Dendritic cell treated with granulocyte-macrophage colony-stimulating factor and Interleukin-4, amounts not matched to agents 40 ng/mL and 50 ng/mL, for 4 days (primary cell): ENCODE data around the gene P4HA3.
A peak's percentile ranks its signal among the peaks of the same experiment; 100 is the strongest.
"Not testable (repeated sequence)": the region's sequence is repeated elsewhere in the genome, so short reads cannot be mapped to it uniquely, and the experiment has no call there.

Experiments used
- H3K27ac Mint-ChIP-seq: one replicate; pipeline ENCODE4 v1.8.0; 2022; ENCODE audit warnings: mild to moderate bottlenecking, mixed read lengths
- H3K27me3 Mint-ChIP-seq: one replicate; pipeline ENCODE4 v1.8.0; 2022; ENCODE audit warnings: mild to moderate bottlenecking, mixed read lengths
- H3K36me3 Mint-ChIP-seq: one replicate; pipeline ENCODE4 v1.8.0; 2022; ENCODE audit warnings: low read depth, mixed read lengths
- H3K4me1 Mint-ChIP-seq: one replicate; pipeline ENCODE4 v1.8.0; 2022; ENCODE audit warnings: low read depth, mixed read lengths
- H3K4me3 Mint-ChIP-seq: one replicate; pipeline ENCODE4 v1.8.0; 2022; ENCODE audit warnings: mild to moderate bottlenecking, moderate library complexity, mixed read lengths
- H3K9me3 Mint-ChIP-seq: one replicate; pipeline ENCODE4 v1.8.0; 2022; ENCODE audit warnings: mixed read lengths
- intact Hi-C: fragments of 100-400 bp; cut with micrococcal nuclease; formaldehyde crosslinking; loops from one replicate; pipeline ENCODE4 v1.15.0; 2022

Gene P4HA3

GRCh38 chr11:74311352-74311926, at the start of gene P4HA3:
Gene P4HA3 (minus strand): TSS chr11:74311640. CDS start chr11:74311611, 29 bp downstream.
- Mint-ChIP-seq H3K36me3 (no peaks in the 10 kb centered on the region), H3K4me3 (peak within 1 kb of the TSS; percentile 79), H3K27me3 (peaks cover 27% of the 10 kb centered on the region), H3K9me3 (peaks cover 7% of the 10 kb centered on the region), H3K4me1 (peaks cover 21% of the 10 kb centered on the region), H3K27ac (peak within 1 kb of the TSS; percentile 69)
- intact Hi-C loops = no loop called here

GRCh38 chr11:74357449-74357848, 46.0 kb upstream of the P4HA3 start:
- Mint-ChIP-seq H3K36me3 (peaks cover 30% of the 10 kb centered on the region), H3K4me3 (no peak overlapping the region), H3K9me3 (peaks cover 13% of the 10 kb centered on the region), H3K27me3 (no peaks in the 10 kb centered on the region), H3K27ac (no peak overlapping the region), H3K4me1 (no peaks in the 10 kb centered on the region)
- intact Hi-C loops = no loop called here

GRCh38 chr11:74355626-74356025, 44.2 kb upstream of the P4HA3 start:
- Mint-ChIP-seq H3K4me1 (no peaks in the 10 kb centered on the region), H3K4me3 (no peak overlapping the region), H3K27me3 (no peaks in the 10 kb centered on the region), H3K27ac (no peak overlapping the region), H3K9me3 (peaks cover 6% of the 10 kb centered on the region), H3K36me3 (peaks cover 12% of the 10 kb centered on the region)
- intact Hi-C loops = no loop called here

GRCh38 chr11:74354036-74354435, 42.6 kb upstream of the P4HA3 start:
- H3K4me3 Mint-ChIP-seq = no peak overlapping the region
- H3K36me3 Mint-ChIP-seq = peaks cover 5% of the 10 kb centered on the region
- no peaks in the 10 kb centered on the region for H3K4me1 Mint-ChIP-seq
- H3K27me3 Mint-ChIP-seq = no peaks in the 10 kb centered on the region
- no peak overlapping the region for H3K27ac Mint-ChIP-seq
- intact Hi-C loops = no loop called here
- H3K9me3 Mint-ChIP-seq = no peaks in the 10 kb centered on the region

GRCh38 chr11:74347381-74347780, 35.9 kb upstream of the P4HA3 start:
- Mint-ChIP-seq H3K9me3 (no peaks in the 10 kb centered on the region), H3K27me3 (no peaks in the 10 kb centered on the region), H3K27ac (no peak overlapping the region)

GRCh38 chr11:74345420-74345819, 34.0 kb upstream of the P4HA3 start:
- Mint-ChIP-seq H3K27me3 (no peaks in the 10 kb centered on the region), H3K4me1 (no peaks in the 10 kb centered on the region), H3K4me3 (no peak overlapping the region), H3K27ac (no peak overlapping the region), H3K36me3 (no peaks in the 10 kb centered on the region), H3K9me3 (no peaks in the 10 kb centered on the region)
- intact Hi-C loops = no loop called here

More at GRCh38 chr11:74347381-74347780, 35.9 kb upstream of the P4HA3 start:
- Mint-ChIP-seq H3K36me3 (no peaks in the 10 kb centered on the region), H3K4me1 (no peaks in the 10 kb centered on the region), H3K4me3 (no peak overlapping the region)
- intact Hi-C loops = no loop called here

GRCh38 chr11:74341921-74342320, 30.5 kb upstream of the P4HA3 start:
- Mint-ChIP-seq H3K27ac (no peak overlapping the region), H3K27me3 (no peaks in the 10 kb centered on the region), H3K9me3 (no peaks in the 10 kb centered on the region), H3K36me3 (no peaks in the 10 kb centered on the region), H3K4me3 (no peak overlapping the region), H3K4me1 (no peaks in the 10 kb centered on the region)
- intact Hi-C loops = no loop called here

- Mint-ChIP-seq H3K27me3 (no peaks in the 10 kb centered on the region), H3K9me3 (no peaks in the 10 kb centered on the region), H3K4me1 (no peaks in the 10 kb centered on the region), H3K36me3 (no peaks in the 10 kb centered on the region), H3K27ac (no peak overlapping the region), H3K4me3 (no peak overlapping the region)
- intact Hi-C loops = no loop called here
These were observed 28.2 kb upstream of the P4HA3 start for GRCh38 chr11:74339619-74340018.

GRCh38 chr11:74338963-74339362, 27.5 kb upstream of the P4HA3 start:
- H3K36me3 Mint-ChIP-seq = no peaks in the 10 kb centered on the region
- H3K4me1 Mint-ChIP-seq = no peaks in the 10 kb centered on the region
- intact Hi-C loops = no loop called here
- H3K9me3 Mint-ChIP-seq = no peaks in the 10 kb centered on the region
- no peak overlapping the region for H3K27ac Mint-ChIP-seq
- H3K4me3 Mint-ChIP-seq = no peak overlapping the region
- no peaks in the 10 kb centered on the region for H3K27me3 Mint-ChIP-seq

- Mint-ChIP-seq H3K9me3 (no peaks in the 10 kb centered on the region), H3K4me3 (no peak overlapping the region), H3K27me3 (no peaks in the 10 kb centered on the region), H3K27ac (no peak overlapping the region), H3K4me1 (no peaks in the 10 kb centered on the region), H3K36me3 (no peaks in the 10 kb centered on the region)
- intact Hi-C loops = no loop called here
These were observed 21.8 kb upstream of the P4HA3 start for GRCh38 chr11:74333193-74333592.

GRCh38 chr11:74332291-74332690, 20.9 kb upstream of the P4HA3 start:
- Mint-ChIP-seq H3K27ac (no peak overlapping the region), H3K27me3 (no peaks in the 10 kb centered on the region), H3K4me1 (no peaks in the 10 kb centered on the region), H3K9me3 (no peaks in the 10 kb centered on the region), H3K4me3 (no peak overlapping the region), H3K36me3 (no peaks in the 10 kb centered on the region)
- intact Hi-C loops = no loop called here

- intact Hi-C loops, H3K4me3 Mint-ChIP-seq, H3K27me3 Mint-ChIP-seq, H3K9me3 Mint-ChIP-seq, H3K27ac Mint-ChIP-seq, H3K4me1 Mint-ChIP-seq, H3K36me3 Mint-ChIP-seq: not testable (repeated sequence)
These were observed 19.6 kb upstream of the P4HA3 start for GRCh38 chr11:74331000-74331399.

- Mint-ChIP-seq H3K27me3 (peaks cover under 1% of the 10 kb centered on the region), H3K36me3 (no peaks in the 10 kb centered on the region)
- intact Hi-C loops = no loop called here
These were observed 18.8 kb upstream of the P4HA3 start for GRCh38 chr11:74330075-74330858.

GRCh38 chr11:74327076-74327475, 15.6 kb upstream of the P4HA3 start:
- Mint-ChIP-seq H3K27ac (no peak overlapping the region), H3K4me3 (no peak overlapping the region), H3K27me3 (peaks cover 6% of the 10 kb centered on the region), H3K36me3 (no peaks in the 10 kb centered on the region), H3K9me3 (no peaks in the 10 kb centered on the region), H3K4me1 (peaks cover 2% of the 10 kb centered on the region)
- intact Hi-C loops = no loop called here

More at GRCh38 chr11:74330075-74330858, 18.8 kb upstream of the P4HA3 start:
- Mint-ChIP-seq H3K9me3 (no peaks in the 10 kb centered on the region), H3K4me3 (no peak overlapping the region), H3K27ac (no peak overlapping the region), H3K4me1 (no peaks in the 10 kb centered on the region)

- intact Hi-C loops = no loop called here
- Mint-ChIP-seq H3K27ac (no peak overlapping the region), H3K36me3 (no peaks in the 10 kb centered on the region), H3K4me3 (no peak overlapping the region), H3K4me1 (peaks cover 6% of the 10 kb centered on the region), H3K27me3 (peaks cover 6% of the 10 kb centered on the region), H3K9me3 (no peaks in the 10 kb centered on the region)
These were observed 15.2 kb upstream of the P4HA3 start for GRCh38 chr11:74326665-74327064.
